GM20000 (cell line): ENCODE results near the gene CCN2.

Source experiments
- DNase-seq: peaks from one replicate; pipeline ENCODE4 v3.0.0; 2012; ENCODE audit warnings: low spot score
- CTCF ChIP-seq: IDR thresholded peaks from 2 replicates; pipeline ENCODE4 v1.5.1; 2012; ENCODE audit warnings: mild to moderate bottlenecking, control low read depth; ENCODE audit errors: extremely low read depth, missing control alignments

CCN2 gene

DNA sequence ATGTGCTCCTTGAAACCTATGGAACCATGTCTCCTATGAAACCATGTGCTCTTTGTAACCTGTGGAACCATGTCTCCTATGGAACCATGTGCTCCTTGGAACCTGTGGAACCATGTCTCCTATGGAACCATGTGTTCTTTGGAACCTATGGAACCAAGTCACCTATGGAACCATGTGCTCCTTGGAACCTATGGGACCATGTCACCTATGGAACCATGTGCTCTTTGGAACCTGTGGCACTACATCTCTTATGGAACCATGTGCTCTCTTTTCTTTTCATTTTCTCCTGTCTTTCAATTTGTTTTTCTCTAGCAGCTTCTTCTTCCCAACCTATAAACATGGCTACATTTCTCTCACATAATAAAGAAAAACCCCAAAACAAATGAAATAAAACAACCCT is 11.9 kb upstream of the CCN2 start:
- DNase-seq = no peak
- TF ChIP-seq CTCF = no peak

DNA sequence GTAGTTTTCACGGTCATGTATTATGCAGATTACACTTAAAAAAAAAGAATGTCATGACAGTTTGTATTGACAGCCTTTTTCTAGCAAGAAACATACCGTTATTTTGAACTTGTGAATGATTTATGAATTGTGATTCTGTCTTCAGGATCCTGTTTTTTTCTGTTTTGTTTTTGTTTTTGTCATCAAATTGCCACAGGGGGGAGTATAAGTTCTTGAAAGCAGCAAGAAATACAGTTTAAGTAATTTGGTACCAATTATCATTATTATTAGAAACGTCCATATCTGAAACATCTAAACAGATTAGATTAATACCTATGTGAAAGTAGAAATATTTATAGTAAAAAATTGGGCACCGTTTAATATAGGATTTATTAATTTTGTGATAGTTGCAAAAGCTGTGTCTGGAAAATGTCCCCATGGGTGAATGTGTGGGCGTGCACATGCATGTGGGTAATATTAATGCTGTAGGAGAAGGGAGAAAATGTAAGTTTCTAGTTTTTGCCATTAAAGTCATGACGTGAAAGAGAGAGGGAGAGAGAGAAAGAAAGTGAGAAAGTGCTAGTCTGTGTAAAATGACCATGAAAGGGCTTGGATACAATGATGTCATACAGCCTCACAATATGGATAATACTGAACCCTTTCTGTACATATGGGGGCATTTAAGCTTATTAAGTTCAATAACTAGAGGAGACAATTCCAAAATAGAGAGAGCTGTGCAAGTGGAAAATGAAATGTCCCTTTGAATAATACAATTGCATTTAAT is 9.4 kb upstream of the CCN2 start:
- TF ChIP-seq CTCF = no peak
- no peak for DNase-seq

DNA sequence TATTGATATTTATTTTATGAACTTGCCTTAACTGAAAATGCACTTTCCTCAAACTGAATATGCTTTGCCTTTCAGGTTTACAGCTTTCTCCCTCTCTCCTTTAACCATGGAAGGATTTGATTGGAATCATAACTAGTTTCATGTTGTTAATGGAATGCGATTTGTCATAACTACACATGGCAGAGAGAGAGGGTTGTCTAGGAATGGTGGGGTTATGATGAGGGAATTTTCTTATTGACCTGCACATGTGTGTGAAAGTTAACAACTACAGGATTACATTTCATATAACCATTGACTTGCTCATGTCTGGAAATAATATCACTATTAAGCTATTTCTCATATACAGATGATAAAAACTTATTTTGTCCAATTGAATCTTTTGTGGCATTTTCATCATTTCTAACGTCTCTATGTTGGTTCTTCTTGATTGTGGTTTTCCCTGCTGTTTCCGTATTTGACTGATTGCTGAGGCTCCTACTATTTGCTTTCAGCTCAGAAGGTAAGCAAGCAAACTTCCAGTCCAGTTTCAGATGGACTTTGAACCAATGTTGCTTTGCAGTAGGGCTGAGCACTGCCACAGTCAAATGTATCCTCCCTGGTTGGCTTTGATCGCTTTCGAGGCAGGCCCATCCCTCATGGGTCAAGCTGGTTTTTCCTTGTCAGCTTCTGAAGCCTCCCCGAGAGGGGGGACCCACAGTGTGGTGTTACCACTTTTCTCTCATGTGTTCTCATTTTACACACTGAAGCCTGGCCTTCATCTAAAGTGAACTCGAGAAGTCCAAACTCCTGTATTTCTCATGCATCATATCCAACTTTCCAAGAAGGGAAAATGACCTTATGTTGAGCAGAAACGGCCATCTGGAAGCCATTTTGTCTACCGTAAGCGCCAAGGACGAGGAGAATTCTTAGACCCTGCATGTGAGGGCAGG is 7.6 kb upstream of the CCN2 start:
- no peak for TF ChIP-seq CTCF
- DNase-seq = no peak

DNA sequence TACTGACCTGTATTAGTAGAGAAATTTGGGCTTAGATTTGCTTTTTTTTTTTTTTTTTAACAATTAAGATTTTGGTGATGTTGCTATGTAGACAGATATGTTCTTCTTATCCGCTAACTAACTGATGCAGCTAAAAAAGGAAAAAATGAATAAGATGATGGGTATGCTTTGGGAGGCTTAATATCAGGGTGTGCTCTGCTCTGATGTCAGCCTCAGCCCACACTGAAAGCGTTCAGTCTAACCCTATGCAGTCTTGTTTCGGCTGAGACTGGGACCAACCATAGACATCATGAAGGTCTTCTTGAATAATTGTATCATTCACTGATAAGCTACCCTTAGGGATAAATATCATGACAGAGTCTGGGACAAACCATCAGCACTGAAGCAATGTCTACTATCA is 6.9 kb upstream of the CCN2 start:
- no peak for TF ChIP-seq CTCF
- DNase-seq = no peak

DNA sequence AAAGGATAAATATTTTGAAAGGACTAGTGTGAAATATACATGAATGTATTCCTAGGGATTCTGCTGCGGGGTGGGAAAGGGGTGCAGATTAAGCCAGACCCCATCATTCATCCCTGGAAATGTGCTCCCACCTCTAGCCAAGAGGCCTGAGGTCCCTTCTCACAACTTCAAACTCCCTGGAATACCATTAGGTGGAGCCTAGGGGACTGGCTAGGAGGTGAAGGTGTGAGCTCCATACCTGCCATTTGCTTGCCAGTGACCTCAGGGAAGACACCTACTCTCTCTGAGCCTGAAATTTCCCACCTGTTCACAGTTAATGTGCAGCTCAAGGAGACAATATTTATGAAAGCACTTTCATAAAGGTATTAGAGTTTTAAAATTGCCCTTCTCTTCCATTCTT is 4.7 kb upstream of the CCN2 start:
- DNase-seq = no peak
- TF ChIP-seq CTCF = no peak

- TF ChIP-seq CTCF = no peak
- no peak for DNase-seq
These were observed 4.0 kb upstream of the CCN2 start for GRCh38 chr6:131955192-131955591.

- no peak for TF ChIP-seq CTCF
- no peak for DNase-seq
These were observed 3.6 kb upstream of the CCN2 start for GRCh38 chr6:131954775-131955107.
